ENCODE data around the gene VAC14. TPM values are rescaled to one million over a fixed set of nuclear protein-coding genes. Genes with fewer than 3 reads are reported as not detected.

The VAC14 gene
- total and polyA plus RNA-seq, 4 donors, result 27.6 to 60.8 (median 50.9) TPM

DNA sequence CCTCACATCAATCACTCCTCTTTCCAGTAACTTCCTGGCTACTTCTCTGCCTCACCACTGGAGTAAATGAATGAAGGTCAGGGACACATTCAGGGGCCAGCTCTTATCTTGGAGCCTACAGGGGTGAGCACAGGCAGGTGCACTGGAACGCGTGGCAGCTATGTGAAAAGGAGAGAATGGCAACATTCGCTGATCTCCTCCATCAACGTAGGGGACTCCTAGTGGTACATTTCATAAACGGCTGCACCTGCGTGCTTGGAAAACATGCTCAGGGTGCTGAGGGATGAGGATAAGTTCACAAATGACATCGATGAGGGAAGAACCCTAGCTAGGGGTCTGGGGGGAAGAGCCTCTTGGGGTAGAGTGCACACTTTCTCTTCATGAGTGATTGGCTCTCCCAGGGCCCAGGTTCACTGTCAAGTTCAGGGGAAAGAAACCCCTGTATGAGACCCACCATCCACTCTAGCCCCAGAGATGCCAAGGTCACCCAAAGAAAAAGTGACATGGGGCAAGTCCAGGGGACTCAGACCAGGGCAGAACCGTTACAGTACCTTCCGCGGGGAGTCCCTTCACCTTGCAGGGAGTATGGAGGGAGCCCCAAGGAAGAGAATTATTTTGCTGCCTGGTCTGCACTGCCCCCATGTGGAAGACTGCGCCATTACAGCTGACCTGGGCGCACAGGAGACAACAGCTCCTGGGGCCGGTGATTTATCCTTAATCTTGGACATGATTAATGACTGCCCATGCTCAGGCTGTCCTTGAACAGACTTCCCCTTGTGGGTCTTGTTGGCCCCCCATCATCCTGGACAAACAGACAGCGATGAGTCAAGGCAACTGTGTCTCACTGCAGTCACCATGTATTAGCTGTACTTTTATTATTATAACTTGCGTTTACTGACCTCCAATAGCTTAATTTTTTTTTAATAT is 30.1 kb downstream of the VAC14 start:
- ATAC-seq (ENCODE audit: insufficient read depth, low FRiP score) (peak; percentile 67), DNase-seq (peak; percentile 47 to 65 (median 63))
- Histone ChIP-seq H3K9ac (ENCODE audit: insufficient read depth in 1 of 2, low read length in 2 of 2) (no peak overlapping the region), H3K36me3 (ENCODE audit: control insufficient read depth in 4 of 4, insufficient read depth in 4 of 4, low read length in 4 of 4) (peaks cover 0 to 29% (median 8%) of the 10 kb centered on the region in 4 donors), H3K27ac (ENCODE audit: low read depth in 1 of 2, low read length in 1 of 2) (no peak overlapping the region), H3K27me3 (ENCODE audit: control insufficient read depth in 3 of 3, insufficient read depth in 3 of 3, low read length in 2 of 3) (no peaks in the 10 kb centered on the region), H3K4me3 (no peak overlapping the region), H3K4me1 (ENCODE audit: control insufficient read depth in 5 of 5, insufficient read depth in 5 of 5, low read length in 5 of 5) (peaks cover 0 to 1% (median 0%) of the 10 kb centered on the region in 5 donors), H3K9me3 (ENCODE audit: control insufficient read depth in 4 of 4, insufficient read depth in 3 of 4, low read length in 3 of 4) (no peaks in the 10 kb centered on the region)
- WGBS, 2 donors, result 43 to 53% methylated on average over 15 of the region's 15 CpGs
- TF ChIP-seq, protein P1, sequence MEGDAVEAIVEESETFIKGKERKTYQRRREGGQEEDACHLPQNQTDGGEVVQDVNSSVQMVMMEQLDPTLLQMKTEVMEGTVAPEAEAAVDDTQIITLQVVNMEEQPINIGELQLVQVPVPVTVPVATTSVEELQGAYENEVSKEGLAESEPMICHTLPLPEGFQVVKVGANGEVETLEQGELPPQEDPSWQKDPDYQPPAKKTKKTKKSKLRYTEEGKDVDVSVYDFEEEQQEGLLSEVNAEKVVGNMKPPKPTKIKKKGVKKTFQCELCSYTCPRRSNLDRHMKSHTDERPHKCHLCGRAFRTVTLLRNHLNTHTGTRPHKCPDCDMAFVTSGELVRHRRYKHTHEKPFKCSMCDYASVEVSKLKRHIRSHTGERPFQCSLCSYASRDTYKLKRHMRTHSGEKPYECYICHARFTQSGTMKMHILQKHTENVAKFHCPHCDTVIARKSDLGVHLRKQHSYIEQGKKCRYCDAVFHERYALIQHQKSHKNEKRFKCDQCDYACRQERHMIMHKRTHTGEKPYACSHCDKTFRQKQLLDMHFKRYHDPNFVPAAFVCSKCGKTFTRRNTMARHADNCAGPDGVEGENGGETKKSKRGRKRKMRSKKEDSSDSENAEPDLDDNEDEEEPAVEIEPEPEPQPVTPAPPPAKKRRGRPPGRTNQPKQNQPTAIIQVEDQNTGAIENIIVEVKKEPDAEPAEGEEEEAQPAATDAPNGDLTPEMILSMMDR (IDR thresholded peaks at IDR 0.05; ENCODE audit: control extremely low read depth, extremely low read depth), result peak; percentile 80

DNA sequence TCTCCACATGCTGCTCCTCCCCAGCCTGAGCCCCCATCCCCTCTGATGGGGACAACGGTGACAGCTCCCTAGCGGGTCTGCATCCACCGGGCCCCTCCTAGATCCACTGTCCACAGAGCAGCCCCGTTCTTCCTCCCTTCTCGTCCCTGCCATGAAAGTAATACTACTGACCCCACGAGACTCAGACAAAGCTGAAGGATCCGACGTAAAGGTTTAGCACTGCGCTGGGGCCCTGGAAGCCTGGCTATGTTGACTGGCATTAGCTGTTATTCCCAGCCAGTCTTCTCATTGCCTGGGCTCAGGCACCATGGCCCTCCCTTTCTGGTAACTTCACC is 30.7 kb downstream of the VAC14 start:
- Histone ChIP-seq H3K4me1 (ENCODE audit: control insufficient read depth in 5 of 5, insufficient read depth in 5 of 5, low read length in 5 of 5) (peaks cover 0 to 1% (median 0%) of the 10 kb centered on the region in 5 donors), H3K9ac (ENCODE audit: insufficient read depth in 1 of 2, low read length in 2 of 2) (no peak overlapping the region), H3K9me3 (ENCODE audit: control insufficient read depth in 4 of 4, insufficient read depth in 3 of 4, low read length in 3 of 4) (no peaks in the 10 kb centered on the region), H3K27me3 (ENCODE audit: control insufficient read depth in 3 of 3, insufficient read depth in 3 of 3, low read length in 2 of 3) (no peaks in the 10 kb centered on the region), H3K36me3 (ENCODE audit: control insufficient read depth in 4 of 4, insufficient read depth in 4 of 4, low read length in 4 of 4) (peaks cover 0 to 30% (median 8%) of the 10 kb centered on the region in 4 donors), H3K27ac (ENCODE audit: low read depth in 1 of 2, low read length in 1 of 2) (no peak overlapping the region), H3K4me3 (no peak overlapping the region)
- DNase-seq (no peak), ATAC-seq (ENCODE audit: insufficient read depth, low FRiP score) (no peak)
- TF ChIP-seq, protein P1 (IDR thresholded peaks at IDR 0.05; ENCODE audit: control extremely low read depth, extremely low read depth), result no peak
- WGBS, 2 donors, result 95 to 96% methylated on average over 9 of the region's 9 CpGs

DNA sequence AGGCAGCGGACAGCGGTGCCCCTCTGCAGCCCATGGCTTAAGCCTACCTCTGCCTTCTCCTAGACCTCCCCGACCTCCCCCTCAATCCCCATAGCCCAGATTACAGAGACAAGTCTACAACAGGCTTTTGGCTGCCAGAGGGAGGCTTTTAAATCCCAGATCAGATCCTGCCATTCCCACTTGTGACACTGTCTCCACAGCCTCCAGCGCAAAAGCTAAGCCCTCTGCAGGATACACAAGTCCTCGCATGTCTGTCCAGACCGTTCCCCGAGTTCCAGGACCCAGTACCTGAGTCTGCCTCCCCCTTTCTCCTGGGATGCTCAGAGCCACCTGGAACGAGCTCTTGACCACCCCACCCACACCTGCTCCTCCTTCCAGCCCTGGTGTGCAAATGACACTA is 31.2 kb downstream of the VAC14 start:
- no peak for ATAC-seq (ENCODE audit: insufficient read depth, low FRiP score)

More for the DNA sequence above, 31.2 kb downstream of the VAC14 start:
- H3K36me3 ChIP-seq (ENCODE audit: control insufficient read depth in 4 of 4, insufficient read depth in 4 of 4, low read length in 4 of 4), result peaks cover 0 to 35% (median 8%) of the 10 kb centered on the region in 4 donors
- no peak overlapping the region for H3K9ac ChIP-seq (ENCODE audit: insufficient read depth in 1 of 2, low read length in 2 of 2)
- H3K4me1 ChIP-seq (ENCODE audit: control insufficient read depth in 5 of 5, insufficient read depth in 5 of 5, low read length in 5 of 5), result peaks cover 0 to 1% (median 0%) of the 10 kb centered on the region in 5 donors
- no peak overlapping the region for H3K27ac ChIP-seq (ENCODE audit: low read depth in 1 of 2, low read length in 1 of 2)
- H3K4me3 ChIP-seq, result no peak overlapping the region
- 92 to 95% methylated on average over 8 of the region's 8 CpGs for WGBS, 2 donors
- no peaks in the 10 kb centered on the region for H3K27me3 ChIP-seq (ENCODE audit: control insufficient read depth in 3 of 3, insufficient read depth in 3 of 3, low read length in 2 of 3)
- no peak for DNase-seq
- H3K9me3 ChIP-seq (ENCODE audit: control insufficient read depth in 4 of 4, insufficient read depth in 3 of 4, low read length in 3 of 4), result no peaks in the 10 kb centered on the region
- TF ChIP-seq, protein P1 (IDR thresholded peaks at IDR 0.05; ENCODE audit: control extremely low read depth, extremely low read depth), result no peak

Data from lung (tissue), 12 donors.